ENCODE data around the gene PTPN14. TPM values are rescaled to one million over a fixed set of nuclear protein-coding genes. Genes with fewer than 3 reads are reported as not detected.
"Not testable (repeated sequence)": the region's sequence is repeated elsewhere in the genome, so short reads cannot be mapped to it uniquely, and the experiment has no call there.

The PTPN14 gene
- not detected for total RNA-seq

DNA sequence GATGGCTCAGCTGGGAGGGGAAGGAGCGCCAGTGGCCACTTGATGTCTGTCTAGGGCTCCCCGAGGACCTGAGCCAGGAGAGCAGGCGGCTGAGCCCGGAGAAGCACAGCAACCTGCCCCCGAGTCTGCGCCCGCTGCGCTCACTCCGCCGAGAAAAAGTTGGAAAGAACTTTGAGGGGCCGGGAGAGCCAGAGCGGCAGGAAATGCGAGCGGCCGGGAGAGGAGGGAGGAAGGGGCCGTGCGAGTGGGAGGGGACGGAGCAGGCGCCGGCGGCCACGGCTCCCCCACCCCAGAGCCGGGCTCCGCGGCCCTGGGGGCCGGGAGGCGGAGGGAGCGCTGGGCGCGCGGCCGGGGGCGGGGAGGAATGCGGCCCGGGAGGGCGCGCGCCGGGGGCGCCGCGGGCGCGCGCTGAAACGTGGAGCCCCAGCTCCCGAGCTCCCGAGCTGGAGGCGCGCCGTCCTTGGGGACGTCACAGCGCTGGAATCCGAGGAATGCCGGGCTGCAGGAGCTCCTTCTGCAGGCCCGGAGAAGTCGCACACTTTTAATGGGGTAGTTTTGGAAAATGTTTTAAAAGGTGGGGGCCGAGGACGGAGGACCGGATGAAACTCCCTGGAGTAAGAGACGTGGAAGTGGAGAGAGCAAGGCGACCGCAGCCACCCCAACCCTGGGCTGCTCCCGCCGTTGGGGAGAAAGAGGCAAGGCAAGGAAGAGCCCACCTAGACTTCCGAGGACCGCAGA is at the start of gene PTPN14:
Gene PTPN14, minus strand, starts transcription at position 167 of the 738 bp plus-strand sequence. CDS start 86,799 bp downstream, outside the sequence.
- DNase-seq = no peak

DNA sequence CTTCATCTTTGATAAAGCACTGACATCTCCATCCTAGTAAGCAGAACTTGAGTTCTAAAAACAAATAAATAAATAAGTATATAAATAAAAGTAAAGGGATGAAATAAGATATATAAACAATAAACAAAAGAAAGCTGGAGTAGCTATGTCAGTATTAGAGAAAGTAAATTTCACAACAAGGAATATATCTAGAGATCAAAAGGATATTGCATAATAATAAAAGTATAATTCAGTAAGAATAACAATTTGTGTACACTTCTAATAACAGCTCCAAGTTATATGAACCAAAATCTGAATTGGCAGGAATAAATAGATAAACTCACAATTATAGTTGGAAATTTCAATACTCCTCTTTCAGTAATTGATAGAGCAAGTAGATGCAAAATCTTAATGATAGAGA is 41.8 kb upstream of the PTPN14 start:
- DNase-seq = no peak

DNA sequence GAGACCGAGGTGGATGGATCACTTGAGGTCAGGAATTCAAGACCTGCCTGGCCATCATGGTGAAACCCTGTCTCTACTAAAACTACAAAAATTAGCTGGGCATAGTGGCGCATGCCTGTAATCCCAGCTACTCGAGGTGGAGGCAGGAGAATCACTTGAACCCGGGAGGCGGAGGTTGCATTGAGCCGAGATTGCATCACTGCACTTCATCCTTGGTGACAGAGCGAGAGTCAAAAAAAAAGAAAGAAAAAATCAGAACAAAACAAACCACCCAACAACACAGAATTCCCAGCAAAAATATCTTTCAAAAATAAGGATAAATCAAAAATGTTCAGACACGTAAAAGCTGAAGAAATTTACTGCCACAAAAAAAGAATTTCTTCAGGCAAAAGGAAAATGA is 40.5 kb upstream of the PTPN14 start:
- DNase-seq = not testable (repeated sequence)

DNA sequence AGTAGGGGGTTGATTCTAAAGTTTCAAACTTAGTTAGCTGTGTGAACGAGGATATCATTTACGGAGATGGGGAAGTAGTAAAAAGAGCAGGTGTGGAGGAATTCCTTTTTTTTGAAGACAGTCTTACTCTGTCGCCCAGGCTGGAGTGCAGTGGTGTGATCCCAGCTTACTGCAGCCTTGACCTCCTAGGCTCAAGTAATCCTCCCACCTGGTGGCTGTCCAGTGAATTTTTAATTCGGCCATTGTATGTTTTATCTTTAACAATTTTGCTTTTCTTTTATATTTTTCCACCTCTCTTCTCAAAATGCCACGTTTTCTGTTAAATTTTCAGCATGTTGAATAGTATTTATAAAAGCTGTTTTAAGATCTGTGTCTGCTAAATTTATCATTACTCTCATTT is 39.3 kb upstream of the PTPN14 start:
- no peak for DNase-seq

DNA sequence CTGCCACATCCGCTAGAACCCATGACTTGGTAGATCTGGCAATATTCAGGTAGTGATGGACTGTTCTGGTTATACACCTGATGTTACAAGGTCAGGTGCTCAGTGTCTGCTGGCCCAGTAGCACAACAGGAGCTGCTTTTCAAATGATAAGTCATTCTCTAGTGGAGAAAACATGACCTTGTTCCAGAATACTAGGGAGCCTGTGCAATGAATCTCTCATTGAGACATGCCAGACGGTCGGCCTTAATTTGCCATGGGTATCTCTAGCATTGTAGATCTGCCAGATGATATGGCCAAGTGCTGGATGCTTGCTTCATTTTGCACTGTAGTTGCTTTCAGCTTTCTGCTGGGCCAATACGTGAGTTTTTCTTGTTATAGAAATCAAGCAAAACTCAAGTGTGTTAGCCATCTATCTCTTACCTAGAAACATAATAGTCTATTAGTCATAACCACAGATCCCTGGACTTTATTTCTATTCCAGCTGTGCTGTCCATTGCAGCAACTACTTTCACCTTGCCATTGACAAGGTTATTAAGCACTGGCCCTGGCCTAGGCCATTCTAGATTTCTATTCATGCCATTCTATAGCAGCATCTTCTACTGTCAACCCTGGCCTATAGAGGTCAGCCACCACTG is 37.7 kb upstream of the PTPN14 start:
- no peak for DNase-seq

DNA sequence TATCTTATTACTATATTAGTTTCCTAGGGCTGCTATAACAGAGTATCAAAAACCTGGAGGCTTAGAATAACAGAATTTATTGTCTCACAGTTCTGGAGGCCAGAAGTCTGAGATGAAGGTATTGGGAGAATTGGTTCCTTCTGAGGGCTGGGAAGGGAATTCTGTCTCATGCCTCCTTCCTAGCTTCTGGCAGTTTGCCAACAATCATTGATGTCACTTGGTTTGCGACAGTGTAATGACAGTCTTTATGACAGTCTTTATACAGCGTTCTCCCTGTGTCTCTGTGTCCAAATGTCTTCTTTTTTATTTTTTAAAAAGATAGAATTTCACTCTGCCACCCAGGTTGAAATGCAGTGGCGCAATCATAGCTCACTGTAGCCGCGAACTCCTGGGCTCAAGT is 35.8 kb upstream of the PTPN14 start:
- no peak for DNase-seq

DNA sequence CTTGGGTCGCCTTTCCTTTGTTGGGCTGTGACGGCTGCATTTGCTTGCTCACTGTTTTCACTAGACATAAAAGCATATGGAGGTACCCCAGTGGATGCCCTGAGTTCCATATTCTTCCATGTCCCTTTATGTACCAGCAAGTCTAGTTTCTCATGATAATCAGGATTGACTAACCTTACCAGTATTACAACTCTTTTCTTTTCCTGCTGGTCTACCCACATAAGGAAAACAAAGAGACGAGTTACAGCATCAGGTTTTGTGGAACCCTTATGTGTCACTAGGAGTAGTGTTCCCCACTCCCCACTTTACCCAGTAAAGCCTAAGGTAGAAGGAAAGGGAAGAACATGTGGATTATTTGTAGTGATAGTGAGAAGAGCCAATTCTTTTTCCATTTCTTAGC is 35.2 kb upstream of the PTPN14 start:
- DNase-seq = no peak

DNA sequence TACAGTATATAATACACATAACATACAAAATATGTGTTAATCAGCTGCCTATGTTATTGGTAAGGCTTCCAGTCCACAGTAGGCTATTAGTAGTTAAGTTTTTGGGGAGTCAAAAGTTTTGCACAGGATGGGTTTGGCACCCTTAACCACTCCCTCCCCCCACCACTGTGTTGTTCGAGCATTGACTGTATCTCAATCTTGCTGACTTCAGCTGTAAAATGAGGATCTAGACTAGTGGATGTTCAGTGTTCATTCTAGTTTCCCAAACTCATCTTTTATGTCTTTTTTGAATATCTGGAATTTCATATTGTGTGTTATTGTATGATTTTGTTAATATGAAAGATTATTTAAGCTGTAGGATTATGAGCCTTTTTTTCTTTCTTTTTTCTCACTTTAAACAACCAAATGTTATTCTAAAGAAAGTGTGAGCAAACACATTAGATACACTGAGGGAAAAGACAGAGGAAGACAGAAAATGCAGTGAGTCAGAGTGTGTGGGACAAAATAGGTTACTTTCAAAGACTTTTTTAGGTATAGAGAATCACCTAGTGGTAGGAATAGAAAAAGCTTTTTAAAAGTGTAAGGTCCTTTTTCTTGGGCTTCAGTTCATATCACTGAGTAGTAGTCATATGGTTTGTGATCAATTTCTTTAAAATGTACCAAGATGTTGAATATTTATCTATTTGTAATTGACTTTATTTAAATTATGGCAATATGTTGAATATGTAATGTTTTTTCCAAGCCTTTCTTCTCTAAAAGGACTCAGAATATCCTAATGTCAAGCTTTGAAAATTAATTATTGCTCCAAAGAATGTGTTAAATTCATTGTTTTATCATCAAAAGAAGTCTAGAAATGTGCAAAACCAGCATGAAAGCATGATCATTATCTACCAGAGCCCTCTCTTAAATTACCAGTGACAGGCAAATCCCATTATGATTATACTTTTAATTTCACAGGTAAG is 33.7 kb upstream of the PTPN14 start:
- no peak for DNase-seq

DNA sequence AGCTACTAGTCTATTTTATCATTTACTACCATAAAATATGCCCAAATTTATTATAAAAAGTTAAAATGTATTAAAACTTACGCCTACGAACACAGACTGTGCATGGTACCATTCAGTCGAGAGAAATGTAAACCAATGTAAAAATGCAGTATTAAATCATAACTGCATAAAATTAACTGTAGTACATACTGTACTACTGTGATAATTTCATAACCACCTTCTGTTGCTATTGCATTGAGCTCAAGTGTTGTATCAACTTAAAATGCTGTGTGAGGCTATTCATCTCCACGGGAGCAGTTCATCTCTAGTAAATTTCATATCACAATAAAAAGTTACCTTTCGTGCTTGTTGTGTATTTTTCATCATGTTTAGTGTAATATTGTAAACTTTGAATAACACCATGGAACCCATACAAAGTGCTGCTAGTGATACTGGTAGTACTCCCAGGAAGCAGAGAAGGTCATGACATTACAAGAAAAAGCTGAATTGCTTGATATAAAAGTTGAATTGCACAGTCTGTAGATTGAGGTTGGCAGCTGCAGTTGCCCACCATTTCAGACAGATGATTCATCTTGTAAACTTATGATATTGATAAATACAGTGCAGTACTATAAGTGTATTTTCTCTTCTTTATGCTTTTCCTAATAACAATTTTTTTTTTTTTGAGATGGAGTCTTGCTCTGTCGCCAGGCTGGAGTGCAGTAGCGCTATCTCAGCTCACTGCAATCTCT is 32.6 kb upstream of the PTPN14 start:
- no peak for DNase-seq

DNA sequence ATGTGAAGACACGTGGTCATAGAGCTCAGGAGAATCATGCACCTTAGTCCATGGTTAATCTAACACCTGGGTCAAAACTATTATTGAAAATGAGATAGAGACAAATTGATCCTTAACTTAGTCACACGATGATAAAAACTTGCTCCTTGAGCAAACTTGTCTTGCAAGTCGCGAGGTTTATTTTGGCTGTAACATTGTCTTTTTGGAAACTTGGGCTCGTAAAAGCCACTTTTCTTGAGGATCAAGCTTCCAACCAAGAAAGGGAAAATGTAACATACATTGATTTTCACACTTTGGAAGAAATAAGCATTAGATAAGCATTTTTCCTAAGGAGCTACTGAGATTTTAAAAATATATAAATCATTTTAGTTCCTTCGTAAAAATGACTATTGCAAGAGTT is 31.7 kb upstream of the PTPN14 start:
- no peak for DNase-seq

DNA sequence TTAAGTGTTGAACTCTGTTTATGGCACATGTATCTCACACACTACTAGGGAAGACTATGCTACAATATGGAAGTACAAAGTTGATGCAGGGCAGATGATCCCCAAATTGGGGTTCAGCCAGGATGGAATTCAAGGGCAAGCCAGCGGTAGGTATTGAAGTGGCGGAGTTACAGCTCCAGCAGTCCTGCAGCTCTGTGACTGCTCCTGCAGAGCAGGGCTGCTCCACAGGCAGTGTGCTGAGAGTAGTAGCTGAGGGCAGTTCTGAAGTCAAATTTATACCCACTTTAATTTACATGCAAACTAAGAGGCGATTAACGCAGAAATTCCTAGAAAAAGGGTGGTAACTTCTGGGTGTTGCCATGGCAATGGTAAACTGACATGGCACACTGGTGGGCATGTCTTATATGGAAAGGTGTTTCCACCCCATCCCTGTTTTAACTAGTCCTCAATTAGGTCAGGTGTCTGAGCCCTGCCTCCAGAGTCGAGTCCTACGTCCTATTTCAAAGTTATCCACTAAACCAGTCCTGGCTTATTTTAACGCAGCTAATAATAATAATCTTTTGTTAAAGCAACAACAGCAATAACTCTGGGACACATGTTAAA is 31.0 kb upstream of the PTPN14 start:
- no peak for DNase-seq

DNA sequence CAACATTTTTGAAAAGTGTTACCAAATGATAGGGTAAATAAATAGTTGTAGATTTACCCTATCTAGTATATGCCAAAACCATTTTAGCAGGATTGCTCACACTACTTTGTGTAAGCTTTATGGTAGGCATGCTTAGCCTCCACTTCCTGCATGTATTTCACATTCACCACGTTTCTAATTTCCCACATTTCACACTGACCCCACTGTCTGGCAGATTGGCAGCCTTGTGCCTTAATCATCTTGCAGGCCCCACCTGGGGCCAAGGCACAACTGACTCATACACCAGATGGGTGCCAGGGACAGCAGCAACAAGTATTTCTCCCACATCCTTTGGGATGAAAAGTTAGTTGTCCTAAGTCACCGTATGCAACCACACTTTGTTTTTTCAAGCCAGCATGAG is 30.4 kb upstream of the PTPN14 start:
- no peak for DNase-seq

DNA sequence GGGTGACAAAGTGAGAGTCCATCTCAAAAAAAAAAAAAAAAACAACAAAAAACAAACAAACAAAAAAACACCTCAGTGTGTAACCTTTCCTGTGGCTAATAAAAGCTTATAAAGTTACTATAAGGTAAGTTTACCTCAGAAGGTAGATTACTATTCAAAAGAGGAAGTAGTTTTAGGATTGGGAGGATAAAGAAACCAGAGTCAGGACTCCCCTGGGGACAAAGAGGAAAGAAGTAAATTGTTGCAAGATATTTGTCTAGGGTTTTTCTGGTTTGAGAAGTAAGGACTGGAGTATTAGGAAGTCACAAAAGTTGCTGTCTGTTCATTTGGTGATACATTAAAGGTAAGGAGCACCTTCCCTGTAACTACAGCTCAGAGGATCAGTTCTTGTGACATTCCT is 27.8 kb upstream of the PTPN14 start:
- DNase-seq = no peak

DNA sequence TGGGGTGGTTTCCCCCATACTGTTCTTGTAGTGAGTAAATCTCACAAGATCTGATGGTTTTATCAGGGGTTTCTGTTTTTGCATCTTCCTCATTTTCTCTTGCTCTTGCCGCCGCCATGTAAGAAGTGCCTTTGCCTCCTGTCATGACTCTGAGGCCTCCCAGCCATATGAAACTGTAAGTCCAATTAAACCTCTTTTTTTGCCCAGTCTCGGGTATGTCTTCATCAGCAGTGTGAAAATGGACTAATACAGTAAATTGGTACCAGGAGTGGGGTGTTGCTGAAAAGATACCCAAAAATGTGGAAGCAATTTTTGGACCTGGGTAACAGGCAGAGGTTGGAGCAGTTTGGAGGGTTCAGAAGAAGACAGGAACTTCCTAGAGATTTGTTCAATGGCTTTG is 24.7 kb upstream of the PTPN14 start:
- not testable (repeated sequence) for DNase-seq

DNA sequence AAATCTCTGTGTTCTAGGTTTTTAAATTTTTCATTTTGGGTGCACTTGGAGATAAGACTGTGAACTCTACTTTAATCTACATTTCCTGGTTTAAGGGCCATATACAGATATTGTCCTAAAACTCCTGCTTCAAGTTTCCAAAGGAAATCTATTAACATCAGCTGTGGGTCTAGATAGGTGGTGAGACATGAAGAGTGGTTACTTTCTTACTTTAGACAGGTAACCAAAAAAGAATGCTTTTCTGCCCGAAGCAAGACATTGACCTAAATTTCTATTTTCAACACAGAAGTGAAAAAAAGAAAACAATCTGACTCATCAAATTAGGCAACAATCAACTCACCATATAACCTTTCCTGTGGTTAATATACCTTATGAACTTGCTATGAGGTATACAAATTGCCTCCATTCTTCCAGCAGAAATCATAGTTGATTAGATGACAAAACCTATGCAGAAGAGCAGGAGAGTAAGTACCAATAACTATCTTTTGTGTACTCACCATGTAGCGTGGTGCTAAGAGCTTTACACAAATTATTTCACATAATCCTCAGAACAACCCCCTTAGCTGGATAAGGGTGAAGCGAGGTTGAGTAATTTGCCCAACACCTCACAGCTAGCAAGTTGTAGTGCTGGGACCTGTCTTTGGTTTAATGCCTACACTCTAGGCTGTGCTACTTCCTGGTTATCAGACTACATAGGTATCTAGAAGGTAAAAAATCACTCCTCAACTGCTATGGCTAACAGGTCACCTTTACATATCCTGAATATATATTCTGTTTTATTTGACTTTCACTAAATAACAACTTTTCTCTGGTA is 23.4 kb upstream of the PTPN14 start:
- DNase-seq = no peak

DNA sequence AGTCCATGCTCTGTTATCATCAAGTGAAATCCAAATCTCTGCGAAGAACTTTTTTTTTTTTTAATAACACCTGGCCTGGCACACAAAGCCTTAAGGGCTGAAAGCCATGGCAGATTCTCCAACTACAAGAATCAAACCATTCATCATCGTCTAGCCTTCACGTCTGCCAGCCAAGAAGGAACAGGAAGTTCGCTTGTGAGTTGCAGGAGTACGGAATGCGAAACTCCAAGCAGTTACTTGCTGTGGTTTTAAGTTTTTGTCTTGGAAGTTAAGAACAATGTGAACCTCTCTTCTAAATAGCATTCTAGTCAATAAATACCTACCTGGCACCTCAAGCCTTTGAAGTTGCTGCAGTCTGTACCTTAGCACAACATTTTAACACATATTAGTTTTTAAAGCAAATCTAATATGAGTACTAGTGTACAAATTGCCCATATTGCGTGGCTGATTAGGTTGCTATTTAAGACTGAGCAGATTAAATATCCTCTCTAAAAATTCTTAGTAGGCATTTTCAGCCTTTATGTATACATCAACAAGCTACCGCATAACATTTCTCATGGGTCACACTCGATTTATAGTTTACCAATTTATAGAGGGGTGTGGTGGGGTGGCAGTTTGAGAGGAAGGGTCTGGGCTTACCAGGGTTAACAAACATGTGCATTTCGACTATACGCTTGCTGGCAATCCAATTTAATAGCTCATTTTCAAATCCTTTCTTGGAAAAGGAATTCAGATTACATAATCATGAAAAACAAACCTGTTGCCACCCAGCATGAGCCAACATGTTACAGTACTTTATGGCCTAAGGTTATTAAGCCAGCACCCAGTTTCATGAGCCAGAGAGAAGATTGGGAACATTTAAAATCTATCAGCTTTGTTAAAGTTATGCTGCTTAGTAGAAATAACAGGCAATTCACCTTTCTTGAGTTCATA is 22.2 kb upstream of the PTPN14 start:
- no peak for DNase-seq

DNA sequence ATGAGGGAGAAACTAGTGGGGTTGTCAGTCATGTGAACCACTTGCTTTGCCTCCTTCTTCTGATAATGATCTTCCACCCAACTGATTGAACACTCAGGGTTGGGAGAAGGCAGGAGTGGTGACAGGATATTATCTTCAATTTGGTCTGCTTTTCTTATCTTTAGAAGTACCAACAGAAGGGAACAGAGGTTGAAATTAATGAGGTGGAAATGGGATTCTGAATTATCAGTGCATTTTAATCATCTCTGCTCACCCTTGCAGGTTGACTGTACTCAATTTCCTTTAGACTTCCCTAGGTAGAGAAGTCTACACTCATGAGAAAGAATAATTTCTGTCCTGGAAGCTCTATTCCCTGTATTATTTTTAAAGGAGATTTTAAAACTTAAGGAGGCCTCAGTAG is 19.9 kb upstream of the PTPN14 start:
- DNase-seq = no peak

DNA sequence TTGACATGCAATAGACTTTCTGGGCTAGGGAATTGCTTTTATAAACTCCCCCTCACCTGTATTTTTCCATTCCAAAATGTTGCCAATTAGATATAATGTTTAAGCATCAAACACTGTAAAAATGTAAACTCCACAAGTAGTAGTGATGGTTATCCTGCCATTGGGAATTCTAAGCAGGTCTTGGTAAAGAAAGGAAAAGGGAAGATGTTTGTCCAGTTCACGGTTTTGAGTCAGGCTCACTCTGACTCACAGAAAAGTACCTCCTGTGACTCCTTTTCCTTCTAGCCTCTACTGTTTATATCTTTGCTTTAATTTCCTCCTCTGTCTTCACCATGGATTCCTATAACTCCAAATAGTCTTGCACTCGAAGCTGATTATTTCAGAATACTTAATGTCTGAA is 19.0 kb upstream of the PTPN14 start:
- DNase-seq = no peak

DNA sequence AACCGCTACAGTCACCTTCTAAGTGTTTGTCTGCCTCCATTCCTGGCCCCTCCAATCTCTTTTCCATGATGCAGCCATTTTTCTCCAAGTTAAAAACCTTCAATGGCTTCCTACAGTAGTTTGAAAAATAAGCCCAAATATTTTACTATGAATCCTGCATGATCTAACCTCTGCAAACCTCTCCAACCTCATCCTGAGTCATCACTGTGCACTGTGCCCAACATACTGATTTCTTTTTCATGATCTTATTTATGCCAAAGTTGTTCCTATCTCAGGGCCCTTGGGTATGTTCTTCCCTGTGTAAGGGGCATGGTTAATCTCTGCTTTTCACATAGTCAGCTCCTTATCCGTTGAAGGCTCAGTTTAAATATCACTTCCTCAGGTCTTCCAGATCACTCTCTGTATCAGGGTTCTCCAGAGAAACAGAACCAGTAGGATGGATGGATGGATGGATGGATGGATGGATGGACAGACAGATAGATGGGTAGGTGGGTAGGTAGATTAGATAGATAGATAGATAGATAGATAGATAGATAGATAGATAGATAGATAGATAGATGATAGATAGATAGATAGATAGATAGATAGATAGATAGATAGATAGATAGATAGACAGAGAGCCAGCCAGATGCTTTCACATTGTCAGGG is 18.1 kb upstream of the PTPN14 start:
- no peak for DNase-seq

DNA sequence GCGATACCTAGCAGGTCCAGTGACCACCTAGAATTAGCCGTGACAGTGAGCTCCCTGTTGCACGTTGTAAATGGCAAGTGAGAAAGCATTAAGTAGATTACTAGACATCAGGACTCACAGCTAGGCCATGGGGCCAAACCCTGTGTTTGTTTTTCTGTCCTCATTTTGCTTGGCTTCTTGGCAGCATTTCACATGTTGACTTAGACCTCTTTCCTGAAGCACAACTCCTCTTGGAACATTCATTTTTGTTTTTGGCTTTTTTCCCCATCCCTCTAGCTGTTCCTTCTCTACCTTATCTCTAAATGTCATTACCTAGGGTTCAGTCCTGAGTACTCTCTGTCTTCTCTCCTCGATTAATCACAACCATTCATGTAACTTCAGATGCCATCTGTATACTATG is 16.9 kb upstream of the PTPN14 start:
- DNase-seq = no peak

Data from effector CD4-positive, alpha-beta T cell (primary cell).